Colonic mucosa (tissue), 4 donors: ENCODE data around the gene DLG4. TPM values are rescaled to one million over a fixed set of nuclear protein-coding genes. Genes with fewer than 3 reads are reported as not detected.
"Not testable (repeated sequence)": the region's sequence is repeated elsewhere in the genome, so short reads cannot be mapped to it uniquely, and the experiment has no call there.

Experiments used
- DNase-seq: peaks from one replicate; pipeline ENCODE4 v3.0.0-alpha.2; 2020
- H3K27ac ChIP-seq: fragments of 200-600 bp; one replicate; pipeline ENCODE4 v1.8.0; 2021
- H3K27me3 ChIP-seq: fragments of 200-600 bp; one replicate; pipeline ENCODE4 v1.8.0; 2021
- H3K36me3 ChIP-seq: fragments of 200-600 bp; one replicate; pipeline ENCODE4 v1.8.0; 2021
- H3K4me1 ChIP-seq: fragments of 200-600 bp; one replicate; pipeline ENCODE4 v1.8.0; 2021; ENCODE audit warnings: mild to moderate bottlenecking
- H3K4me3 ChIP-seq: fragments of 200-600 bp; one replicate; pipeline ENCODE4 v1.8.0; 2021
- H3K9ac ChIP-seq, 2 donors: one replicate each; pipeline ENCODE4 v1.7.0; 2013; ENCODE audit warnings: control low read depth in 2 of 2, low read depth in 2 of 2, low read length in 2 of 2
- H3K9me3 ChIP-seq: fragments of 200-600 bp; one replicate; pipeline ENCODE4 v1.8.0; 2021
- CTCF ChIP-seq: fragments of 200-600 bp; IDR thresholded peaks from one replicate; pipeline ENCODE4 v1.8.0; 2022; ENCODE audit warnings: antibody characterized with exemption, mild to moderate bottlenecking
- intact Hi-C: fragments of 100-400 bp; cut with DNase I; formaldehyde crosslinking; loops from one replicate; pipeline ENCODE4 v1.14.1; 2022
- total RNA-seq, 2 donors: library from RNA; stranded (reverse); fragmentation: NEBNext Ultra II Directional in 1 of 2; extraction: Animal tissue kit (Norgen Biotek cat#: 25700) in 1 of 2; gene quantifications; one replicate each; pipeline ENCODE4 v1.2.1, GENCODE V29; 2021
- donor health status: healthy.
- donor health status: DM: no; HTN: no; CAD: no.
- donor health status: DM: no; HTN: no; CAD: no.

DLG4 gene
- total RNA-seq, 2 donors from 2014 or later: 4.8 to 5.6 TPM

- intact Hi-C loops: no loop called here
- Histone ChIP-seq H3K4me1 (no peaks in the 10 kb centered on the region), H3K36me3 (no peaks in the 10 kb centered on the region), H3K27me3 (no peaks in the 10 kb centered on the region), H3K4me3 (no peak overlapping the region), H3K27ac (no peak overlapping the region), H3K9me3 (no peaks in the 10 kb centered on the region), H3K9ac (no peak overlapping the region)
- no peak for TF ChIP-seq CTCF
- no peak for DNase-seq
These were observed 52.8 kb downstream of the DLG4 start for GRCh38 chr17:7166873-7167272.

- intact Hi-C loops, H3K4me1 ChIP-seq, H3K4me3 ChIP-seq, H3K27ac ChIP-seq, H3K9me3 ChIP-seq, DNase-seq, H3K36me3 ChIP-seq, H3K9ac ChIP-seq, H3K27me3 ChIP-seq: not testable (repeated sequence)
These were observed 60.1 kb downstream of the DLG4 start for GRCh38 chr17:7159571-7159970.

GRCh38 chr17:7158424-7158823 is 61.2 kb downstream of the DLG4 start:
- H3K27me3 ChIP-seq, DNase-seq, H3K9me3 ChIP-seq, H3K36me3 ChIP-seq, H3K4me1 ChIP-seq, intact Hi-C loops, H3K27ac ChIP-seq, H3K9ac ChIP-seq, H3K4me3 ChIP-seq: not testable (repeated sequence)

GRCh38 chr17:7156342-7156940 is 63.2 kb downstream of the DLG4 start:
- Histone ChIP-seq H3K27me3 (no peaks in the 10 kb centered on the region), H3K4me3 (no peak overlapping the region), H3K9ac (no peak overlapping the region), H3K4me1 (no peaks in the 10 kb centered on the region), H3K9me3 (no peaks in the 10 kb centered on the region), H3K36me3 (no peaks in the 10 kb centered on the region), H3K27ac (no peak overlapping the region)
- intact Hi-C loops: no loop called here
- TF ChIP-seq CTCF: no peak
- no peak for DNase-seq

- no peaks in the 10 kb centered on the region for H3K27me3 ChIP-seq
- TF ChIP-seq CTCF: no peak
- DNase-seq: no peak
- H3K9ac ChIP-seq: no peak overlapping the region
- H3K4me3 ChIP-seq: no peak overlapping the region
- no peaks in the 10 kb centered on the region for H3K4me1 ChIP-seq
- H3K36me3 ChIP-seq: no peaks in the 10 kb centered on the region
- intact Hi-C loops: no loop called here
- H3K27ac ChIP-seq: no peak overlapping the region
- no peaks in the 10 kb centered on the region for H3K9me3 ChIP-seq
These were observed 71.9 kb downstream of the DLG4 start for GRCh38 chr17:7147772-7148171.

- Histone ChIP-seq H3K9me3 (no peaks in the 10 kb centered on the region), H3K4me3 (no peak overlapping the region), H3K27ac (no peak overlapping the region), H3K36me3 (no peaks in the 10 kb centered on the region), H3K27me3 (no peaks in the 10 kb centered on the region), H3K4me1 (peaks cover 8% of the 10 kb centered on the region), H3K9ac (no peak overlapping the region)
- intact Hi-C loops: no loop called here
- TF ChIP-seq CTCF: no peak
- no peak for DNase-seq
These were observed 73.5 kb downstream of the DLG4 start for GRCh38 chr17:7146115-7146514.
